SK-N-SH (cell line): Measurements from ENCODE around the gene PFKM. TPM values are rescaled to one million over a fixed set of nuclear protein-coding genes. Genes with fewer than 3 reads are reported as not detected.
"Not testable (repeated sequence)": the region's sequence is repeated elsewhere in the genome, so short reads cannot be mapped to it uniquely, and the experiment has no call there.

Source experiments
- CTCF ChIA-PET: fragments of 300-600, 350-600 bp; formaldehyde crosslinking; extraction: SDS; loops from one replicate; lab custom pipeline; 2021; lab: Yijun Ruan, JAX
- POLR2A ChIA-PET: fragments of 350-600 bp; sonication (Branson Sonifier 250); formaldehyde crosslinking; extraction: SDS; loops from one replicate; lab custom pipeline; 2020; ENCODE audit warnings: antibody characterized with exemption, inconsistent platforms; lab: Yijun Ruan, JAX
- DNase-seq: peaks from one replicate; pipeline ENCODE4 v3.0.0; 2012
- H2AFZ ChIP-seq: fragments of 200-600 bp; sonication (generic); 2 replicates; pipeline ENCODE4 v1.8.1; 2016; ENCODE audit warnings: antibody characterized with exemption, mild to moderate bottlenecking, low read depth
- H3F3A ChIP-seq: fragments of 200-600 bp; sonication (generic); replicated peaks from 2 replicates; pipeline ENCODE3; 2016; ENCODE audit warnings: antibody characterized with exemption, mild to moderate bottlenecking; ENCODE audit not compliant: insufficient read depth
- H3K27ac ChIP-seq, 2 experiments: fragments of 200-500 bp in 1 of 2; fragments of 200-600 bp in 1 of 2; sonication (Bioruptor generic) in 1 of 2; sonication (generic), shearing (Covaris generic) in 1 of 2; 2 replicates each; pipeline versions ENCODE4 v1.5.1 to v1.6.1; 2014 to 2016; ENCODE audit warnings: low read depth in 2 of 2, inconsistent platforms in 1 of 2, low read length in 1 of 2, mild to moderate bottlenecking in 1 of 2, mixed read lengths in 1 of 2
- H3K27me3 ChIP-seq: fragments of 200-600 bp; sonication (generic), shearing (Covaris generic); 2 replicates; pipeline ENCODE4 v1.6.1; 2016; ENCODE audit warnings: mixed run types; ENCODE audit not compliant: insufficient read depth
- H3K36me3 ChIP-seq, 2 experiments: fragments of 200-500 bp in 1 of 2; fragments of 200-600 bp in 1 of 2; sonication (Bioruptor generic) in 1 of 2; sonication (generic) in 1 of 2; replicated peaks in 1 of 2; 2 replicates each; pipeline versions ENCODE3 to v1.5.1; 2014 to 2016; ENCODE audit warnings: low read length in 1 of 2, mild to moderate bottlenecking in 1 of 2; ENCODE audit not compliant: insufficient read depth in 2 of 2, control insufficient read depth in 1 of 2
- H3K4me1 ChIP-seq, 2 experiments: fragments of 200-500 bp in 1 of 2; fragments of 200-600 bp in 1 of 2; sonication (Bioruptor generic) in 1 of 2; sonication (generic), shearing (Covaris generic) in 1 of 2; 2 replicates each; pipeline versions ENCODE4 v1.5.1 to v1.6.1; 2014 to 2016; ENCODE audit warnings: low read depth in 1 of 2, low read length in 1 of 2, mixed run types in 1 of 2; ENCODE audit not compliant: insufficient read depth in 2 of 2, control insufficient read depth in 1 of 2
- H3K4me2 ChIP-seq: fragments of 200-600 bp; sonication (generic), shearing (Covaris generic); 2 replicates; pipeline ENCODE4 v1.6.1; 2017; ENCODE audit warnings: mixed run types
- H3K4me3 ChIP-seq, 2 experiments: fragments of 200-500 bp in 1 of 2; fragments of 200-600 bp in 1 of 2; sonication (Bioruptor generic) in 1 of 2; sonication (generic), shearing (Covaris generic) in 1 of 2; 2 replicates each; pipeline versions ENCODE4 v1.5.1 to v1.8.1; 2014 to 2016; ENCODE audit warnings: low read depth in 2 of 2, inconsistent platforms in 1 of 2, low read length in 1 of 2, mild to moderate bottlenecking in 1 of 2, mixed read lengths in 1 of 2, moderate library complexity in 1 of 2
- H3K79me2 ChIP-seq: fragments of 200-600 bp; sonication (generic); 2 replicates; pipeline ENCODE4 v1.8.1; 2017; ENCODE audit warnings: mild to moderate bottlenecking; ENCODE audit not compliant: insufficient read depth
- H3K9ac ChIP-seq: fragments of 200-600 bp; sonication (generic); 2 replicates; pipeline ENCODE4 v1.6.1; 2017; ENCODE audit warnings: mixed run types
- H3K9me2 ChIP-seq: fragments of 200-600 bp; sonication (generic); 2 replicates; pipeline ENCODE4 v1.6.1; 2017; ENCODE audit warnings: mixed run types
- H3K9me3 ChIP-seq: fragments of 200-600 bp; sonication (generic); 2 replicates; pipeline ENCODE4 v1.6.1; 2017; ENCODE audit warnings: mixed run types, mild to moderate bottlenecking, moderate library complexity
- H4K20me1 ChIP-seq: fragments of 200-600 bp; sonication (generic); 2 replicates; pipeline ENCODE4 v1.6.1; 2017; ENCODE audit warnings: mild to moderate bottlenecking, mixed run types; ENCODE audit not compliant: insufficient read depth
- CHD2 ChIP-seq: fragments of 150-350 bp; IDR thresholded peaks from 2 replicates; pipeline ENCODE4 v1.6.1; 2018; ENCODE audit warnings: low read length; ENCODE audit not compliant: partially characterized antibody
- ELF1 ChIP-seq: IDR thresholded peaks from 2 replicates; pipeline ENCODE4 v1.4.0; 2012
- EP300 ChIP-seq, 2 experiments: IDR thresholded peaks; 2 replicates each; pipeline versions ENCODE4 v1.4.0 to v1.6.1; 2012; ENCODE audit warnings: borderline replicate concordance in 1 of 2, low read depth in 1 of 2, low read length in 1 of 2
- FOXJ3 ChIP-seq: sonication (generic); formaldehyde crosslinking; IDR thresholded peaks from 2 replicates; pipeline ENCODE4 v1.5.1; 2020; ENCODE audit warnings: mild to moderate bottlenecking, missing genetic modification reagents
- GABPA ChIP-seq: IDR thresholded peaks from 2 replicates; pipeline ENCODE4 v1.4.0; 2012; ENCODE audit warnings: low read depth, mild to moderate bottlenecking
- MXI1 ChIP-seq: IDR thresholded peaks from 2 replicates; pipeline ENCODE4 v1.6.1; 2012; ENCODE audit warnings: mild to moderate bottlenecking, low read depth, low read length, improper control_type of control experiment
- NFIC ChIP-seq: IDR thresholded peaks from 2 replicates; pipeline ENCODE4 v1.4.0; 2012; ENCODE audit warnings: borderline replicate concordance
- NRF1 ChIP-seq: IDR thresholded peaks from 2 replicates; pipeline ENCODE4 v1.6.1; 2012; ENCODE audit warnings: low read depth, mild to moderate bottlenecking, low read length
- RAD21 ChIP-seq: IDR thresholded peaks from 2 replicates; pipeline ENCODE4 v1.6.1; 2012; ENCODE audit warnings: mild to moderate bottlenecking, low read length
- RCOR1 ChIP-seq: fragments of 150-350 bp; IDR thresholded peaks from 2 replicates; pipeline ENCODE4 v1.6.1; 2017; ENCODE audit warnings: antibody characterized with exemption, low read length
- TAF1 ChIP-seq: IDR thresholded peaks from 2 replicates; pipeline ENCODE4 v1.6.1; 2012; ENCODE audit warnings: low read depth, mild to moderate bottlenecking, low read length, moderate library complexity, borderline replicate concordance
- TCF12 ChIP-seq: IDR thresholded peaks from 2 replicates; pipeline ENCODE4 v1.4.0; 2012
- TEAD4 ChIP-seq: IDR thresholded peaks from 2 replicates; pipeline ENCODE4 v1.4.0; 2012; ENCODE audit warnings: mild to moderate bottlenecking, borderline replicate concordance; ENCODE audit not compliant: insufficient read depth
- WGBS: methylation state at CpG from one replicate; pipeline ENCODE4 v1.1.6; 2017; ENCODE audit warnings: low lambda C conversion rate; 5-methylcytosine and 5-hydroxymethylcytosine counted together
- polyA plus RNA-seq, 3 experiments: library from polyadenylated mRNA; depleted of rRNA; stranded (reverse); fragments of >200 nt; gene quantifications; 2 replicates each; pipeline ENCODE4 v1.2.3, GENCODE V29; 2012
- TF ChIP-seq, protein P1 (sequence below): IDR thresholded peaks from 2 replicates; pipeline ENCODE4 v1.4.0; 2012; ENCODE audit warnings: low read depth, borderline replicate concordance
- TF ChIP-seq, protein P2 (sequence below): fragments of 200-600 bp; sonication (generic); IDR thresholded peaks from 2 replicates; pipeline ENCODE4 v1.6.1; 2017; ENCODE audit warnings: antibody characterized with exemption, mild to moderate bottlenecking, moderate library complexity
- TF ChIP-seq, protein P3 (sequence below): fragments of 150-350 bp; IDR thresholded peaks from 2 replicates; pipeline ENCODE4 v1.6.1; 2016; ENCODE audit warnings: mild to moderate bottlenecking, low read depth, low read length
- TF ChIP-seq, protein P4 (sequence below): IDR thresholded peaks from 2 replicates; pipeline ENCODE4; 2012
- TF ChIP-seq, protein P5 (sequence below): IDR thresholded peaks from 2 replicates; pipeline ENCODE4 v1.4.0; 2012; ENCODE audit warnings: low read depth

PFKM gene
- polyA plus RNA-seq, 1 of the 3 experiments (the other 2 are of a cell fraction) = 85.0 TPM

DNA sequence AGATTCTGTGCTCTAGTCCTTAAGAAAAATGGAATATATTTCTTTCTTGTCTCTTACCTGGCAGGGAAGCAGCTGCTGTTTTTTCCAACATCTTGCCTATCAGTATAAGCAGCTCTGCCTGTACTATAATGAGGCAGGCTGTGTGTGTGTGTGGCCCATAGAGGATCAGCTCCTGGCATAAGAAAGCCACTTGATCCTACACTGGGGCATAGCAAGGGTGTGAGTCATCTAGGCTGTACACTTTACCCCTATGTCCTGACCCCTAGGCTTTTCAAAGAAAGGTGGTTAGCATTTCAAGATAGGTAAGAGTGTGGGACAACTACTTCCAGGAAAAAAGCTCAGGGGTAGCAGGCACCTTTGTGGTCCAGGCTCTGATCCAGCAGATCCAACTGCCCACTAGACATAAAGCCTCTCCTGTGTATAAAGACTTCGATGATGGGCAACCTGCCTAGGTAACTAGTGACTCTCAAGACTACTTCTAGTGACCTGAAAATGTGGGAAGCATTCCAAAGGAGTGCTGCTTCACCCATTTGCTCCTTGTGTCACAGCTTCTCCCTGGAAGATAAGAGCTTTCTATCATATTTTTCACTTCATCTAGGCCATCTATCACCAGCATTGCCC, 8.4 kb upstream of the PFKM start:
- no peak for DNase-seq
- Histone ChIP-seq H3K79me2 (peaks cover 4% of the 10 kb centered on the region; the same call in 1 of the 2 replicates), H2AFZ (no peak overlapping the region), H3K4me3 (no peak overlapping the region), H3K9me3 (no peaks in the 10 kb centered on the region), H3K27ac (no peak overlapping the region), H3K9me2 (no peaks in the 10 kb centered on the region), H4K20me1 (no peaks in the 10 kb centered on the region), H3F3A (no peaks in the 10 kb centered on the region), H3K9ac (no peak overlapping the region), H3K4me1 (peaks cover 5 to 6% of the 10 kb centered on the region in 2 experiments; a peak in 3 of 4 replicates), H3K27me3 (peaks cover 16% of the 10 kb centered on the region; the same call in 1 of the 2 replicates), H3K36me3 (no peaks in the 10 kb centered on the region), H3K4me2 (no peak overlapping the region)
- ChIA-PET CTCF (no interaction called here), POLR2A (no interaction called here)
- 14% methylated on average over 1 of the region's 1 CpG for WGBS
- TF ChIP-seq, protein P1, sequence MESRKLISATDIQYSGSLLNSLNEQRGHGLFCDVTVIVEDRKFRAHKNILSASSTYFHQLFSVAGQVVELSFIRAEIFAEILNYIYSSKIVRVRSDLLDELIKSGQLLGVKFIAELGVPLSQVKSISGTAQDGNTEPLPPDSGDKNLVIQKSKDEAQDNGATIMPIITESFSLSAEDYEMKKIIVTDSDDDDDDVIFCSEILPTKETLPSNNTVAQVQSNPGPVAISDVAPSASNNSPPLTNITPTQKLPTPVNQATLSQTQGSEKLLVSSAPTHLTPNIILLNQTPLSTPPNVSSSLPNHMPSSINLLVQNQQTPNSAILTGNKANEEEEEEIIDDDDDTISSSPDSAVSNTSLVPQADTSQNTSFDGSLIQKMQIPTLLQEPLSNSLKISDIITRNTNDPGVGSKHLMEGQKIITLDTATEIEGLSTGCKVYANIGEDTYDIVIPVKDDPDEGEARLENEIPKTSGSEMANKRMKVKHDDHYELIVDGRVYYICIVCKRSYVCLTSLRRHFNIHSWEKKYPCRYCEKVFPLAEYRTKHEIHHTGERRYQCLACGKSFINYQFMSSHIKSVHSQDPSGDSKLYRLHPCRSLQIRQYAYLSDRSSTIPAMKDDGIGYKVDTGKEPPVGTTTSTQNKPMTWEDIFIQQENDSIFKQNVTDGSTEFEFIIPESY = no peak
- TF ChIP-seq GABPA = no peak
- TF ChIP-seq TCF12 = no peak
- TF ChIP-seq, protein P2, sequence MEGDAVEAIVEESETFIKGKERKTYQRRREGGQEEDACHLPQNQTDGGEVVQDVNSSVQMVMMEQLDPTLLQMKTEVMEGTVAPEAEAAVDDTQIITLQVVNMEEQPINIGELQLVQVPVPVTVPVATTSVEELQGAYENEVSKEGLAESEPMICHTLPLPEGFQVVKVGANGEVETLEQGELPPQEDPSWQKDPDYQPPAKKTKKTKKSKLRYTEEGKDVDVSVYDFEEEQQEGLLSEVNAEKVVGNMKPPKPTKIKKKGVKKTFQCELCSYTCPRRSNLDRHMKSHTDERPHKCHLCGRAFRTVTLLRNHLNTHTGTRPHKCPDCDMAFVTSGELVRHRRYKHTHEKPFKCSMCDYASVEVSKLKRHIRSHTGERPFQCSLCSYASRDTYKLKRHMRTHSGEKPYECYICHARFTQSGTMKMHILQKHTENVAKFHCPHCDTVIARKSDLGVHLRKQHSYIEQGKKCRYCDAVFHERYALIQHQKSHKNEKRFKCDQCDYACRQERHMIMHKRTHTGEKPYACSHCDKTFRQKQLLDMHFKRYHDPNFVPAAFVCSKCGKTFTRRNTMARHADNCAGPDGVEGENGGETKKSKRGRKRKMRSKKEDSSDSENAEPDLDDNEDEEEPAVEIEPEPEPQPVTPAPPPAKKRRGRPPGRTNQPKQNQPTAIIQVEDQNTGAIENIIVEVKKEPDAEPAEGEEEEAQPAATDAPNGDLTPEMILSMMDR = no peak
- TF ChIP-seq, protein P3, sequence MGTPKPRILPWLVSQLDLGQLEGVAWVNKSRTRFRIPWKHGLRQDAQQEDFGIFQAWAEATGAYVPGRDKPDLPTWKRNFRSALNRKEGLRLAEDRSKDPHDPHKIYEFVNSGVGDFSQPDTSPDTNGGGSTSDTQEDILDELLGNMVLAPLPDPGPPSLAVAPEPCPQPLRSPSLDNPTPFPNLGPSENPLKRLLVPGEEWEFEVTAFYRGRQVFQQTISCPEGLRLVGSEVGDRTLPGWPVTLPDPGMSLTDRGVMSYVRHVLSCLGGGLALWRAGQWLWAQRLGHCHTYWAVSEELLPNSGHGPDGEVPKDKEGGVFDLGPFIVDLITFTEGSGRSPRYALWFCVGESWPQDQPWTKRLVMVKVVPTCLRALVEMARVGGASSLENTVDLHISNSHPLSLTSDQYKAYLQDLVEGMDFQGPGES = no peak
- no peak for TF ChIP-seq FOXJ3 (CRISPR knock-in tag)
- TF ChIP-seq MXI1 = no peak
- TF ChIP-seq RAD21 = no peak
- TF ChIP-seq EP300 (IDR thresholded peaks at IDR 0.05; ENCODE audit: borderline replicate concordance in 1 of 2, low read depth in 1 of 2, low read length in 1 of 2) = no peak
- no peak for TF ChIP-seq TAF1
- no peak for TF ChIP-seq CHD2
- no peak for TF ChIP-seq TEAD4
- TF ChIP-seq, protein P4, sequence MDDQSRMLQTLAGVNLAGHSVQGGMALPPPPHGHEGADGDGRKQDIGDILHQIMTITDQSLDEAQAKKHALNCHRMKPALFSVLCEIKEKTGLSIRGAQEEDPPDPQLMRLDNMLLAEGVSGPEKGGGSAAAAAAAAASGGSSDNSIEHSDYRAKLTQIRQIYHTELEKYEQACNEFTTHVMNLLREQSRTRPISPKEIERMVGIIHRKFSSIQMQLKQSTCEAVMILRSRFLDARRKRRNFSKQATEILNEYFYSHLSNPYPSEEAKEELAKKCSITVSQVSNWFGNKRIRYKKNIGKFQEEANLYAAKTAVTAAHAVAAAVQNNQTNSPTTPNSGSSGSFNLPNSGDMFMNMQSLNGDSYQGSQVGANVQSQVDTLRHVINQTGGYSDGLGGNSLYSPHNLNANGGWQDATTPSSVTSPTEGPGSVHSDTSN = no peak
- TF ChIP-seq NRF1 = no peak
- TF ChIP-seq NFIC = no peak
- no peak for TF ChIP-seq ELF1
- TF ChIP-seq, protein P5, sequence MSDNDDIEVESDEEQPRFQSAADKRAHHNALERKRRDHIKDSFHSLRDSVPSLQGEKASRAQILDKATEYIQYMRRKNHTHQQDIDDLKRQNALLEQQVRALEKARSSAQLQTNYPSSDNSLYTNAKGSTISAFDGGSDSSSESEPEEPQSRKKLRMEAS = no peak
- no peak for TF ChIP-seq RCOR1

DNA sequence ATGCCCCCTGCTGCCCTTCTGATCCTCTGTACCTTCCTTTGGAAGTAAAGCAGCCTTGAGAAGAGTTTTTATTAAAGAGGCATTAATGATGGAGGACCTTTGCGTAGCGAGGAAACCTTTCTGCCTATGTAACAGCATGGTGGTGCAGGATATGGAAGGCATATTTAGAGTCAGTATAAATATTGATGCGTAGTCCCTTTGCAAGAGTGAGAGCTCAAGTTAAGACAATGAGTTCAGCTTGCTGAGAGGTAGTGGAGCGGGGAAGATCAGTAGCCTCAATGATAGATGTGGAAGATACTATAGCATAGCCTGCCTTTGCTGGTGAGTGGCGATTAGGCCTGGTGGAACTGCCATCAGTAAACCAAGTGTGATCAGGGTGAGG, 7.9 kb upstream of the PFKM start:
- H3K9me2 ChIP-seq, H3K4me1 ChIP-seq, H3K4me2 ChIP-seq, H4K20me1 ChIP-seq, H3K9me3 ChIP-seq, H3K27ac ChIP-seq, H3K4me3 ChIP-seq, H3K79me2 ChIP-seq, H3K9ac ChIP-seq, POLR2A ChIA-PET, H2AFZ ChIP-seq, H3K36me3 ChIP-seq, H3F3A ChIP-seq, CTCF ChIA-PET, DNase-seq: not testable (repeated sequence)
- peaks cover 16% of the 10 kb centered on the region; the same call in 1 of the 2 replicates for H3K27me3 ChIP-seq
- WGBS = 83% methylated on average over 5 of the region's 5 CpGs
